Right lobe of liver (tissue), 4 donors: ENCODE results near the gene CEACAM20.

Experiments
- CTCF ChIP-seq, 4 donors: fragments of 200-600 bp in 3 of 4; fragments of 450-650 bp in 1 of 4; IDR thresholded peaks; one replicate each; pipeline versions ENCODE4 v1.5.1 to v1.8.0; 2016 to 2022; ENCODE audit warnings: antibody characterized with exemption in 4 of 4, mild to moderate bottlenecking in 2 of 4
- POLR2A ChIP-seq: fragments of 450-650 bp; IDR thresholded peaks from one replicate; pipeline ENCODE4 v1.6.1; 2017; ENCODE audit warnings: antibody characterized with exemption, mild to moderate bottlenecking
- donor health status: DM: no; HTN: no; CAD: no.
- donor health status: DM: no; HTN: no; CAD: no.
- donor health status: DM: no; HTN: yes; CAD: no.

DNA sequence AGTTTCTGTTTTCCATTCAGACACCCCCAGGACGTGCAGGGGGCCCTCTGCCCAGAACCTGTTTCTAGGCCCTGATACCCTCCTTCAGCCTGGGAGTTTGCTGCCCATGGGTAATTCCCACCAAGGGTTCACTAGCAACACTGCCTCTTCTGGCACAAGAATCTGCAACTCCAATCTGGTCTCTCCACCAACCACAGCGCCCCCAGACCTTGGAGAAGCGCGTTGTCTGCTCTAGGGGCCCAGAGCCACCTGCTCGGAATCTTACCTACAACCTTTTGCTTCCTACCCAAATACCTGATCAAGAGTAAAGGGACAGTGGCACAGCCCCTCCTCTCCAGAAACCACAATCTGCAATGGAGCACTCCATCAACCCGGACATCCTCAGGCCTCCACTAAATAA lies 29.9 kb downstream of the CEACAM20 start:
- no peak for TF ChIP-seq CTCF (IDR thresholded peaks at IDR 0.05)
- TF ChIP-seq POLR2A: no peak
